Measurements from ENCODE around the gene GPS1.

GPS1 gene

DNA sequence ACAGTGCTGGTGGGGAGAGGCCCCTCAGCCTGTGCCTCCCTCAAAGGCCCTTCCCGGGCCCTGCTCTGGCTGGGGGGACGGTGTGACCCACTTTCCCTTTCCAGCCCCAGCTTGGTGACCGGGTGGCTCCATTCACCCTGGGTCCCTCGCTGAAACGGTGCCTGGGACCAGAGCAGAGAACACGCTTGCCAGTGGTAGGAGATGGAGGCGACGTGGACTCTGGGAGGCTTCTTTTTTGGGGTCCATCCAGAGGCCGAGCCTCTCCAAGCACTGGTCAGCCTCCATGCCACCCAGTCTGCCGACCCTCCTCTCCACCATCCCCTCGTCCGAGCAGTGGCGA lies 36.8 kb upstream of the GPS1 start:
- no peak for DNase-seq (ENCODE audit: low spot score)

DNA sequence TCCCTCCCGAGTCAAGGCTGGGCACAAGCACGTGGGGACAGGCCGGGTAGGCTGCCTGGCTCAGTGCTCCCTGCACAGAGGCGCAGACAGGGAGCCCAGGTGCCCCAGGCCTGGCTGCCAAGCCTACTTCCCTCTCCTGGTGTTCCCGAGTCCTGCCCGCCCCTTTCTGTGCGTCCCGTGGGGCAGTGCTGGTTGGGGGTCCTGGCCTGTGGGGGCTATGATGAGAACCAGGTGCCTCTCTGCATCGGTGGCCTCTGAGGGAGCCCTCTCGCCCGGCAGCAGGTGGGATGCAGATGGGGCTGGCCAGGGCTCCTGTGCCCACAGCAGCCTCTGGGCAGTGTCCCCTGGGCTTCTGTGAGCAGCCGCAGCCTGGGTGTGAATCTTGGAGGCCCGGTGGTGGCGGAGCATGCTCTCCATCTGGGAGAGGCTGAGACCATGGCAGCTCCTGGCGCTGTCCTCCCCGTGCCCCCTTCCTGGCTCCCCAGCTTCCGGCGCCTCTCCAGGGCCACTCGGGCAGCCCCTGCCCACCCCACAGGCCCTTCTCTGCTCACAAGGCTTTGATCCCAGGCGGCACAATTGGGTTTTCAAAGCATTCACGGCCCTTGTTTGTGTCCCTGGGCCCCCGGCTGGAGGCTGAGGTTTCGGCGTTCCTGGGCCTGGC lies 36.3 kb upstream of the GPS1 start:
- no peak for DNase-seq (ENCODE audit: low spot score)

- DNase-seq (ENCODE audit: low spot score): no peak
Observed at GRCh38 chr17:82016061-82016874, 35.4 kb upstream of the GPS1 start.

DNA sequence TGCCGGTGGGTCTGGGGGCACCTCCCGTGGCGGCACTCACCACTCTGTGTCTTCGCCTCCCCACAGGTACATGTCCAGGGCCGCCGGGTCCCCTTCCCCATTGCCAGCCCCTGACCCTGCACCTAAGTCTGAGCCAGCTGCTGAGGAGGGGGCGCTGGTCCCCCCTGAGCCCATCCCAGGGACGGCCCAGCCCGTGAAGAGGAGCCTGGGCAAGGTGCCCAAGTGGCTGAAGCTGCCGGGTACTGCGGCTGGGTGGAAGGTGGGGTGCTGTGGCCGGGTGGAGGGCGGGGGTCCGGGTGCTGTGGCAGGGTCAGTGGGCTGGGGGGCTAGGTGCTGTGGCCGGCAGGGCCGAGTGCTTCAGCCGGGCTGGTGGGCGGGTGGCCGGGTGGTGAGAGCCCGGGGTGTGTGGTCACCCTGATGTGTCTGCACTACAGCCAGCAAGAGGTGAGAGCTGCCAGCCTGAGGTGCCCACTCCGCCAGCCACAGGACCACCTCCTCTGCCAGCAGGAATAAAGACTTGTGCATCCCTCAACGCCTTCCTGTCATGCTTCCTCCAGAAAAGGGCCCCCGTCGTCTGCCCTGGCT lies 34.7 kb upstream of the GPS1 start:
- DNase-seq (ENCODE audit: low spot score): no peak

DNA sequence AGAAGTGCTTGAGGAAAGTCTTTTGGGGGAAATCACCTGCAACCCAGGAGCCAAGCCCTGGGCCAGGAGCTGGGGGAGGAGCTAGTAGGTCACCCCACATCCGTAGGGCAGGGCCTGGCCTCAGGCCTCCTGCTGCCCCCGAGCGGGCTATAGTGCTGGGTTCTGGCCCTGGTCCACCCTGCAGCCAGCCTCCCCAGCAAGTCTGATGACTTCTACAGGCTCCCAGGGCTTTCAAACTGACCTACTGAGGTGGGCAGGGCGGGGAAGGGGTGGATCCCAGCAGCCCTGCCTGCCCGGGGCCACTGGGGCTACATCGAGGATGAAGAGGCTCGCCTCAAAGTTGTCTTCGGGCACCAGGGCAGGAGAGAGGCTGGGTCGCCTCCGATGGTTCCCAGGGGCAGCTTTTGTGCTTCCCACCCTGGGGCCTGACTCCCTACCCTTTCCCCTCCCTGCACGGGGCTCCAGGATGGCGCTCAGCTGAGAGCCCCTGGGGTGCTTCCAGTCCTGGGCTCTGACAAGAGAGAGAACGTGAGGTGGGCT lies 34.0 kb upstream of the GPS1 start:
- DNase-seq (ENCODE audit: low spot score): no peak

DNA sequence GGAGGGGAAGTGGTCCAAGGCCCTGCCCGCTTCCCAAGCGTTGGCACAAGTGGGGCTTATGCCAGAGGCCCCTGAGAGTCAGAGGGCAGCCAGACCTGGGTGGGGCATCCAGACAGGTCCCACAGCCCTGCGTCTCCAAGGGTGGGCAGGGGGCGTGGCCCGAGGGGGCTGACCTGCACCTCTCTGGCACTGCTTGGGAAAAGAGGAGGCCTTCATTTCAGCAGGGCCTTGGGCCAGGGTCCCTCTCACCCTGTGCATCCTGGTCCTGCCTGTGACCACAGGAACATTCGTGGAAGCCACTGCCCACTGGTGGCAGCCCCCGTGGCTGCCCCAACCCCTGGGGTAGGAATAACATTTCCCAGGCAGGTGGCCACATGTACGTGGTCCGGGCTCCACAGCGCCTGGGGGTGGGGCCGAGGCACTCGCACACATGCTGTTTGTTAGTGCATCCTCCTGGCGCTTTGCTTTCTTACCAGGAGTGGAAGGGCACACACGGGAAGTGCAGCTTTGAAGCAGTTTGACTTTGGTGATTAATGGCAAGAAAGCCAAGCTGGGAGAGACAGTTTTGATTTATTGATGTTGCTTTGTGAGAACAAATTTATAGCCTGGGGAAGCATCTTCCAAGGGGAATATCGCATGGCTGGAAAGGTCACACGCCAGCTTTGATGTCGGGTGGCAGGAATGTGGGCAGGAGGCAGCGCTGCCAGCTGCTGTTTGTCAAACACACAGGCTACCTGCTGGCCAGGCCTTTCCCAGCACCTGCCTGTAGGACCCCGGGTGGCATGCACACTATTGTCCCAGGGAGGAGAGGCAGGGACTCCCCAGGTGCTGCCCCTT lies 33.3 kb upstream of the GPS1 start:
- no peak for DNase-seq (ENCODE audit: low spot score)

DNA sequence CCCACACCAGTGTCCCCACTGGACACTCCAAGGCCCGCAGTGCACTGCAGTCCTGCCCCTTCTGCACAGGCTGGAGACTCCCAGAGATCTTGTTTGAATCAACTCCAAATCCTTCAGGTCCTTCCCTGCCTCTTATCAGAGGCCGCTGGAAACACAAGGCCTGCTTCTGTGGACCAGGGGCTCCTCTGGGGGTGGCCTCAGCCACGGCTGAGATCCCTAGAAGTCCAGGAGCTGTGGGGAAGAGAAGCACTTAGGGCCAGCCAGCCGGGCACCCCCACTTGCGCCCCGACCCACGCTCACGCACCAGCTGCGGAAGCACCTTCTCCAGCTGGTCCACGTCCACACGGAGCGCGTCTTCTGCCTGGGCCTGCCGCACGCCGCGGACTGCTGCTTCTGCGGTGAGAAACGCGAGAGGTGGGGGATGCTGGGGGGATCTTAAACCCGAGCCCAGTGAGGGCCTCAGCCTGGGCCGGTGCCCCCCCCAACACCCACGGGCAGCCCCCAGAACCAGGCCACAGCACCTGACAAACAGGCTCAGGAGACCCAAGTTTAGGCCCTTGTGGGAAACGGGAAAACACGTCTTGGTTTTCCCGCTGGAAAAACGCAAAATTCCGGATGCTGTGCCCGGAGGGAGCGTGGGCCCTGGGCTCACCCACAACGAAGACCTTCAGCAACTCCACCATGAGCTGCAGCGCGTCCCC lies 32.6 kb upstream of the GPS1 start:
- DNase-seq (ENCODE audit: low spot score): no peak

- DNase-seq (ENCODE audit: low spot score): peak; percentile 89
Observed at GRCh38 chr17:82019690-82020571, 31.8 kb upstream of the GPS1 start.

DNA sequence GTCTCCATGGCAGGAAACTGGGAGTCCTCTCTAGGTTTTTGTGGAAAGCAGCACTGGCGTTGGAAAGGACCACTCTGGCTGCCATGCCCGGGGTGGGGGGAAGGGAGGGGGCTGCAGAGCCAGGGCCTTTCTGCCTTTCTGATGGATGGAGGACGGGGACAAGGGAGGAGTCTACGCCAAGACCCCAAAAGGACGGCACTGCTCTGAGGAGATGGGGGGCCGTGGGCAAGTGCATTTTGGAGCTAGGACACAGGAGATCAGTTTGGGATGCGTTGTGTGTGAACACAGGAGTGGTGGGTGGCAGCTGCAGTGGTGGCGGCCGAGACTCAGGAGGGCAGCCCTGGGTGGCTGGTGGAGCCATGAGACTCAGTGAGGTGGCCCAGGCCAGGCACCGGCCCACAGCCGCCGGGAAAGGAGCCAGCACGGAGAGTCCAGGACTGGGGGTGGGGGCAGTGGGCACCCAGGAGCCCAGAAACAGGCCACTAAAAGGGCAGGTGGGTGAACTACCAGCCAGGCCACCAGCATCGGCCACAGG lies 31.1 kb upstream of the GPS1 start:
- no peak for DNase-seq (ENCODE audit: low spot score)

DNA sequence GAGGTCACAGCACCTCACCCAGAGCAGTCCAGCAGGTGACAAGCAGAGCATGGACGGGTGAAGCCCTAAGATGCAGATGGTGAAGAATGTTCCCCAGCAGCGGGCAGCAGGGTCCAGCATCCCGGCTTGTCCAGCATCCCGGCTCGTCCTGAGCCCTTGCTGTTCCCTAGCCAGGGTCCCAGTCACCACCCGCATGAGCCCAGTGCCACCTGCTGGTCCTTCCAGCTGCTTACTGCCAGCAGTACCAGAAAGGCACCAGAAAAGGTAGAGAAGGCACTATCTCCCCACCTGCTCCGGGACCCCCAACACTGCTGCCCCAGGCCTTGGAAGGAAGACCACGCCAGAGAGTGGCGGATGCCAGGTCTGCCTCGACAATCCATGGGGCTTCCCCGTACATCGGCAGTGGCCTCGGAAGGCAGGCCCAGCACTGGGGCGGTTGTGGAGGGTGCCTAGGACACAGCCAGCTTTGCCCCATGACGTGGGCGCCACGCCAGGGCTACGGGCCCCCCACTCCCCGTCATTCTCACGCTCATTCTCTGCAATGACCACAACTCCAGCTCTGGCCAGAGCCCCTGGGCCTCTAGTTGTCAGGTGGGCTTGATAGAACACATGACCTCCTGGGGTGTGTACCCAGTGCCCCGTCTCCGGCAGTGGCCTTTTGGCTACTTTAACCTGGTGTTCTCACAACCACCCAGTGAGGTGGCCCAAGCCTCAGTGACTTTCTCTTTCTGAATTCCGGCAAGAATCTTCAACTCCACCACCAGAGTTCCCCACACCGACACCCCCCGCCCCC lies 30.4 kb upstream of the GPS1 start:
- peak; percentile 84 for DNase-seq (ENCODE audit: low spot score)

DNA sequence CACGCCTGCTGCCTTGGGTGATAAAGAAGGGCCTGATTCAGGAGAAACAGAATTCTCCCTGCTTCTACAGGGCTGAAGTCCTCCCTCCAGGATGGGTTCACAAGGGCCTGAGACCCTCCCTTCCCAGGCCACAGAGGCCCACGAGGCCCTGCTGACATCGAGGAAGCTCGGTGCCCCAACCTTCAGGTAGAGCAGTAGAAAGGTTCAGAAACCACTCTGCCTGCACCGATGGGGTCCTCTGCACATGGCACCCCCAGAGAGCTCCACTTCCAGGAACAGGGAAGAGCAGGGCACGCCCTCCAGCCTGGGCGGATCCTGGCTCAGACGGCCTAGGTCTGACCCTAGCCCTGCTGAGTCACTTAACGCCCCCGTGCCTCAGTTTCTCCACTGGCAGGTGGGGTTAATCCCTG lies 29.8 kb upstream of the GPS1 start:
- no peak for DNase-seq (ENCODE audit: low spot score)

DNA sequence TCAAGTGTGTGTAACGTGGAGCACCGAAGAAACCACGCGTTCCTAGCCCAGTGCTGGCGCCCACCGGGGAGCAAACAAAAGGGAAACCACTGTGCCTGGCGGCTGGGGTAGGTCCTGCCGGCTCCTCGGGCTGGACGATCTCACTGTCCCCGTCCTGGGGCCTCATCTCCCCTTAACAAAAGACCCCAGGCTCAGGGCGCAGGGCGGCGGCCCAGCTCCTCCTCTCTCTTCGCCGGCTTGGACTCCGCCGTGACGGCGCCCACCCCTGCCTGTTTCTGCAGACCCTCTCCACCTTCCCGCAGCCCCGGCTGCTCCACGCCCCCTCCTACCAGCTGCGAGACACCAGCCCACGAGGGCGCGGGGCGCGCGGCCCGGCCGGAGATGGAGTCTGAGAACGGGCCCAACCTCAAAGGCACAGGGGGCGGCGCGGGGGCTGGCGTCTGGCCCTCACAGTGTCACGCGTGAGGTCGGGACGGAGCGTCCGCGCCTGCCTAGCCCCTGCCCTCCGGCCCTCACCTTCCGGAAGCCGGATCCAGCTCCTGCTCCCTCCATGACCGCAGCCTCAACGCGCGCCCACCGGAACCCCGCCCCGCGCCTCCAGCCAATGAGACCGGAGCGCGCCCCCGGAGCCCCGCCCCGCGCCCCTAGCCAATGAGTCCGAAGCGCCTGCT lies 29.3 kb upstream of the GPS1 start, which contains the start of gene CENPX:
TSS of gene CENPX (minus strand) at position 569 of the 671 bp plus-strand sequence. CDS start at position 552, 17 bp downstream.
- DNase-seq (ENCODE audit: low spot score): peak; percentile 59

- peak; percentile 99 for DNase-seq (ENCODE audit: low spot score)
Observed at GRCh38 chr17:82022981-82023446, 28.7 kb upstream of the GPS1 start, which contains the start of gene LRRC45. Gene LRRC45 (plus strand): TSS chr17:82023305. CDS start chr17:82023644, 339 bp downstream.

DNA sequence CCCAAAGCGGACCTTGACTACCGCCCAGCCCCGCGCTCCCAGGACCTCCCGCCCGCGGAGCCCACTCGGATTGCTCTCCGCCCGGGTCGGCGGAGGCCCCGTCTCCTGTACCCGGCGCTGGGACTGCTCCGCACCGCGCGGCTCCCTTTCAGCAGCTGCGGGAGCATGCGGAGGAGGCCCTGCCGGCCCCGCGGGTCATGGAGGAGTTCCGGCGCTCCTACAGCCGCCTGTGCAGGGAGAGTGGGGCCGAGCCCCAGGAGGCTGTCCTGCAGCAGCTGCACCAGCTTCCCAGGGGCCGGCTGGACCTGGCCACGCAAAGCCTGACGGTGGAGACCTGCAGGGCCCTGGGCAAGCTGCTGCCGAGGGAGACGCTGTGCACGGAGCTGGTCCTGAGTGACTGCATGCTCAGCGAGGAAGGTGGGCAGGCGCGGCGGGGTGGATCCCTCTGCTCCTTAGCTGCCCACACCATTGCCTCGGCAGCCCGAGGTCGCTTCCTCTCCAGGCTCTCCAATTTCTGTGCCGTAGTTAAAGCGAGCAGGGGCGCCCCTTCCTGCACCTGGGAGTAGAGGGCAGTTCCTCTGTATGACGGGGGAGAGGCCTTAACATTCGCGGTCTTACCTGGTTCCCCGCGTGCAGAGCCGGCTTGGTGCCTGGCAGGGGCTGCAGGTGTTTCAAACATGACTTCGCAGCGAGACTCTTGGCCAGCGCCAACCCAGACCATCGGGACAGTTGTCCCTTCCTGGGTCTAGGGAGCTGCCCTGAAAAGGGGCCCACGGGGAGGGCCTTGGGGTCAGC lies 28.1 kb upstream of the GPS1 start:
- peak; percentile 66 for DNase-seq (ENCODE audit: low spot score)

DNA sequence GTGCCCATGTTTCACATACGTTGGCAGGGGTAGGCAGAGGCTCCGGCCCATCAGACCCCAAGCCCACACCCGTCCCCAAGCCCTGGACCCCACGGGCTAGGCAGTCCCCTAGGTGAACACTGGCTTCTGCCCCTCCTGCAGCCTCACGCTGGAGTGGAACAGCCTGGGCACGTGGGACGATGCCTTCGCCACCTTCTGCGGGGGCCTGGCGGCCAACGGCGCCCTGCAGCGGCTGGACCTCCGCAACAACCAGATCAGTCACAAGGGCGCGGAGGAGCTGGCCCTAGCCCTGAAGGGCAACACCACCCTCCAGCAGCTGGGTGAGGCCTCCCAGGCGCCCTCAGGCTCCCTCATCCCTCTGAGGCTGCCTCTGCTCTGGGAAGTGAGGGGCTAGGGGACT lies 26.8 kb upstream of the GPS1 start:
- DNase-seq (ENCODE audit: low spot score): no peak

DNA sequence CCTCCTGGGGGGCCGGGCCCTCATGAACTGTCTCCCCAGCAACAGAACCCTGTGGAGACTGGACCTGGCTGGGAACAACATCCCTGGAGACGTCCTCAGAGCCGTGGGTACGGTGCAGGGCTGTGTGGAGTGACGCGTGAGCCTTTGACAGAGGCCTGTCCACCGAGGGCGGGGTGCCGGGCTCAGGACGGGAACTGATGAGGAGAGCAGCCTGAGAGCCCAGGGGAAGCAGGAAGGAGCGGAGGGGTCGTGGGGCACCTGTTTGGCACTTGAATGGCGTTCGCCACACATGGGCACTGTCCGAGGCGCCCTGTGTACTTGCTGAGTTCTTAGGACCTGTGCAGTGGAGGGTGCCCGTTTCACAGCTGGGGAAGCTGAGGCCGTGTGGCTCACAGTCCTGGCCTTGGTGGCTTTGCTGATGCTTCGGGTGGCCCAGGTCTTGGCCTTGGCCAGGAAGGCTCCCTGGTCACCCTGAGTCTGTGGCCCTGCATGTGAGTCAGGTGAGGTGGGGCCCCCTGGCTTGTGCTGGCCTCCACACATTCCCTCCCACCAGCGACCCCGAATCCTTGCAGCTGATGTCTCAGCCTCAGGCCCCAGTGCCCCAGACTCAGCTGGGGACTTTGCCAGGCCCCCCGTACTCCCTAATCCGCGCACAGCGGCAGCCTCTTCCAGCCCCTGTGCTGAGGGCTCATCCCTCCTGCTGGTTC lies 26.1 kb upstream of the GPS1 start:
- no peak for DNase-seq (ENCODE audit: low spot score)

DNA sequence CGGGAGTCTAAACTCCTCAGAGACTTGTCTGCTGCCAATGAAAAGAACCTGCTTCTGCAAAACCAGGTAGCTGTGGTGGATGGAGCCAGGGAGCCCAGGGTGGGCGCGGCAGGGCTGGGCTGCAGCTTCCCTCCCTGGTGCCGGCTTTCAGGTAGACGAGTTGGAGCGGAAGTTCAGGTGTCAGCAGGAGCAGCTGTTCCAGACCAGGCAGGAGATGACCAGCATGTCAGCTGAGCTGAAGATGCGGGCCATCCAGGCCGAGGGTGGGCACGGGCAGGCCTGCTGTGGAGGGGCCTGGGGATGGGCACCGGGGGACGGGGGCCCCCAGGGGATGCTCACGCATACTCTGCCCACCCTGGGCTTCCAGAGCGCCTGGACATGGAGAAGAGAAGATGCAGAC lies 23.5 kb upstream of the GPS1 start:
- DNase-seq (ENCODE audit: low spot score): no peak
